ENCODE measurements around the gene TSPAN5. TPM values are rescaled to one million over a fixed set of nuclear protein-coding genes. Genes with fewer than 3 reads are reported as not detected.

Gene TSPAN5
- polyA plus RNA-seq, 1 donor from 2014 or later, result 18.8 TPM

GRCh38 chr4:98485816-98486345, 172.5 kb downstream of the TSPAN5 start:
- Histone ChIP-seq H3K79me2 (replicated peaks; ENCODE audit: insufficient read depth, low read length) (no peaks in the 10 kb centered on the region), H2AFZ (ENCODE audit: low read depth, low read length) (no peak overlapping the region), H3K27ac (ENCODE audit: low read length) (no peak overlapping the region), H3K9me2 (ENCODE audit: insufficient read depth, low read length) (no peaks in the 10 kb centered on the region), H3K27me3 (ENCODE audit: insufficient read depth, low read depth, low read length) (no peaks in the 10 kb centered on the region), H3K36me3 (ENCODE audit: insufficient read depth, low read length) (no peaks in the 10 kb centered on the region), H3K9me3 (ENCODE audit: low read length) (no peaks in the 10 kb centered on the region), H4K20me1 (ENCODE audit: insufficient read depth) (no peaks in the 10 kb centered on the region), H3K4me3 (ENCODE audit: low read length) (no peak overlapping the region), H3K4me2 (ENCODE audit: low read length) (no peak overlapping the region), H3F3A (ENCODE audit: insufficient read depth, low read length, poor library complexity, severe bottlenecking) (no peaks in the 10 kb centered on the region), H3K9ac (ENCODE audit: low read length) (no peak overlapping the region)
- TF ChIP-seq SMC3 (conservative IDR thresholded peaks at IDR 0.05; ENCODE audit: poor library complexity) (no peak), TAF1 (IDR thresholded peaks at IDR 0.05; ENCODE audit: low read depth) (no peak), CTCF (IDR thresholded peaks at IDR 0.05; ENCODE audit: poor library complexity, severe bottlenecking) (no peak), POLR2AphosphoS5 (IDR thresholded peaks at IDR 0.05) (no peak), REST (IDR thresholded peaks at IDR 0.05; ENCODE audit: borderline replicate concordance) (no peak), EP300 (conservative IDR thresholded peaks at IDR 0.05; ENCODE audit: poor library complexity, severe bottlenecking) (no peak), MXI1 (conservative IDR thresholded peaks at IDR 0.05; ENCODE audit: poor library complexity, severe bottlenecking) (no peak), EZH2 (IDR thresholded peaks at IDR 0.05; ENCODE audit: borderline replicate concordance, insufficient read depth, low read length, poor library complexity, severe bottlenecking) (no peak), RAD21 (conservative IDR thresholded peaks at IDR 0.05) (no peak)

- Histone ChIP-seq H3K27me3 (ENCODE audit: insufficient read depth, low read depth, low read length) (no peaks in the 10 kb centered on the region), H2AFZ (ENCODE audit: low read depth, low read length) (no peak overlapping the region), H3K4me2 (ENCODE audit: low read length) (no peak overlapping the region), H4K20me1 (ENCODE audit: insufficient read depth) (no peaks in the 10 kb centered on the region), H3K9me3 (ENCODE audit: low read length) (no peaks in the 10 kb centered on the region), H3K9me2 (ENCODE audit: insufficient read depth, low read length) (no peaks in the 10 kb centered on the region), H3F3A (ENCODE audit: insufficient read depth, low read length, poor library complexity, severe bottlenecking) (no peaks in the 10 kb centered on the region), H3K9ac (ENCODE audit: low read length) (no peak overlapping the region), H3K36me3 (ENCODE audit: insufficient read depth, low read length) (no peaks in the 10 kb centered on the region), H3K79me2 (replicated peaks; ENCODE audit: insufficient read depth, low read length) (no peaks in the 10 kb centered on the region), H3K4me3 (ENCODE audit: low read length) (no peak overlapping the region), H3K27ac (ENCODE audit: low read length) (no peak overlapping the region)
- TF ChIP-seq EP300 (conservative IDR thresholded peaks at IDR 0.05; ENCODE audit: poor library complexity, severe bottlenecking), result no peak
Measured at GRCh38 chr4:98484031-98484430, 174.4 kb downstream of the TSPAN5 start.

Measured in neural cell (in vitro differentiated cells).